IMR-90 (cell line): Measurements from ENCODE around the gene EPC2.

Experiments used
- BHLHE40 ChIP-seq: fragments of 150-350 bp; IDR thresholded peaks from 2 replicates; pipeline ENCODE4 v1.6.1; 2016; ENCODE audit warnings: mild to moderate bottlenecking, low read depth, low read length
- CEBPB ChIP-seq: IDR thresholded peaks from 2 replicates; pipeline ENCODE4 v1.6.1; 2012; ENCODE audit warnings: low read depth, low read length, improper control_type of control experiment
- CHD1 ChIP-seq: IDR thresholded peaks from 2 replicates; pipeline ENCODE4 v1.6.1; 2012; ENCODE audit warnings: low read depth, low read length, improper control_type of control experiment
- MAFK ChIP-seq: IDR thresholded peaks from 2 replicates; pipeline ENCODE4 v1.6.1; 2012; ENCODE audit warnings: low read depth, low read length, improper control_type of control experiment
- MAZ ChIP-seq: IDR thresholded peaks from 2 replicates; pipeline ENCODE4 v1.6.1; 2012; ENCODE audit warnings: low read depth, mild to moderate bottlenecking, low read length, improper control_type of control experiment, moderate library complexity, borderline replicate concordance
- MXI1 ChIP-seq: IDR thresholded peaks from 2 replicates; pipeline ENCODE4 v1.6.1; 2012; ENCODE audit warnings: low read depth, mild to moderate bottlenecking, low read length, moderate library complexity, borderline replicate concordance
- POLR2A ChIP-seq: IDR thresholded peaks from 2 replicates; pipeline ENCODE4 v1.6.1; 2012; ENCODE audit warnings: mild to moderate bottlenecking, low read depth, low read length
- RAD21 ChIP-seq: IDR thresholded peaks from 2 replicates; pipeline ENCODE4 v1.6.1; 2012; ENCODE audit warnings: low read length, improper control_type of control experiment
- RFX5 ChIP-seq: IDR thresholded peaks from 2 replicates; pipeline ENCODE4 v1.8.0; 2012; ENCODE audit warnings: low read depth, mild to moderate bottlenecking, low read length, moderate library complexity
- SMC3 ChIP-seq: fragments of 150-350 bp; IDR thresholded peaks from 2 replicates; pipeline ENCODE4 v1.6.1; 2016; ENCODE audit warnings: low read depth, mild to moderate bottlenecking, antibody characterized with exemption, low read length, moderate library complexity
- TF ChIP-seq, protein P1 (sequence below): conservative IDR thresholded peaks from 2 replicates; pipeline ENCODE4 v1.5.1; 2012; ENCODE audit warnings: mild to moderate bottlenecking, low read depth, low read length, improper control_type of control experiment
- TF ChIP-seq, protein P2 (sequence below): fragments of 150-350 bp; IDR thresholded peaks from 2 replicates; pipeline ENCODE4 v1.6.1; 2017; ENCODE audit warnings: mild to moderate bottlenecking, antibody characterized with exemption, low read length, low read depth
- TF ChIP-seq, protein P3 (sequence below): fragments of 150-350 bp; IDR thresholded peaks from 2 replicates; pipeline ENCODE4 v1.6.1; 2016; ENCODE audit warnings: low read depth, mild to moderate bottlenecking, low read length, moderate library complexity, borderline replicate concordance

DNA sequence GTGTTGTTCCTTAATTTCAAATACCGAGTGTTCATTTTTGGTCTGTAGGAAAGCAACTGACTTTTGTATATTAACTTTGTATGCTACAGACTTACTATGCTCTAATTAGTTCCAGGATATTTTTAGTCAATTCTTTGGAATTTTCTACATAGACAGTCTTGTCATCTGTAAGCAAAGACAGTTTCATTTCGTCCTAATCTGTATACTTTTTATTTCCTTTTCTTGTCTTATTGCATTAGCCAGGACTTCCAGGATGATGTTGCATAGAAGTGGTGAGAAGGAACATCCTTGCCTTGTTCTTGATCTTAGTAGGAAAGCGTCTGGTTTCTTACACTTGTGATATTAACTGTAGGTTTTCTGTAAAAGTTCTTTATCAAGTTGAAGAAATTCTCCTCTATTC, 56.5 kb downstream of the EPC2 start:
- TF ChIP-seq, protein P1, sequence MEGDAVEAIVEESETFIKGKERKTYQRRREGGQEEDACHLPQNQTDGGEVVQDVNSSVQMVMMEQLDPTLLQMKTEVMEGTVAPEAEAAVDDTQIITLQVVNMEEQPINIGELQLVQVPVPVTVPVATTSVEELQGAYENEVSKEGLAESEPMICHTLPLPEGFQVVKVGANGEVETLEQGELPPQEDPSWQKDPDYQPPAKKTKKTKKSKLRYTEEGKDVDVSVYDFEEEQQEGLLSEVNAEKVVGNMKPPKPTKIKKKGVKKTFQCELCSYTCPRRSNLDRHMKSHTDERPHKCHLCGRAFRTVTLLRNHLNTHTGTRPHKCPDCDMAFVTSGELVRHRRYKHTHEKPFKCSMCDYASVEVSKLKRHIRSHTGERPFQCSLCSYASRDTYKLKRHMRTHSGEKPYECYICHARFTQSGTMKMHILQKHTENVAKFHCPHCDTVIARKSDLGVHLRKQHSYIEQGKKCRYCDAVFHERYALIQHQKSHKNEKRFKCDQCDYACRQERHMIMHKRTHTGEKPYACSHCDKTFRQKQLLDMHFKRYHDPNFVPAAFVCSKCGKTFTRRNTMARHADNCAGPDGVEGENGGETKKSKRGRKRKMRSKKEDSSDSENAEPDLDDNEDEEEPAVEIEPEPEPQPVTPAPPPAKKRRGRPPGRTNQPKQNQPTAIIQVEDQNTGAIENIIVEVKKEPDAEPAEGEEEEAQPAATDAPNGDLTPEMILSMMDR, result no peak
- TF ChIP-seq SMC3, result no peak
- no peak for TF ChIP-seq RFX5
- no peak for TF ChIP-seq RAD21
- TF ChIP-seq POLR2A, result no peak
- TF ChIP-seq MXI1, result no peak
- TF ChIP-seq MAZ, result no peak
- no peak for TF ChIP-seq CEBPB
- TF ChIP-seq MAFK, result no peak
- TF ChIP-seq CHD1, result no peak
- TF ChIP-seq, protein P2, sequence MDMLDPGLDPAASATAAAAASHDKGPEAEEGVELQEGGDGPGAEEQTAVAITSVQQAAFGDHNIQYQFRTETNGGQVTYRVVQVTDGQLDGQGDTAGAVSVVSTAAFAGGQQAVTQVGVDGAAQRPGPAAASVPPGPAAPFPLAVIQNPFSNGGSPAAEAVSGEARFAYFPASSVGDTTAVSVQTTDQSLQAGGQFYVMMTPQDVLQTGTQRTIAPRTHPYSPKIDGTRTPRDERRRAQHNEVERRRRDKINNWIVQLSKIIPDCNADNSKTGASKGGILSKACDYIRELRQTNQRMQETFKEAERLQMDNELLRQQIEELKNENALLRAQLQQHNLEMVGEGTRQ, result no peak
- TF ChIP-seq, protein P3, sequence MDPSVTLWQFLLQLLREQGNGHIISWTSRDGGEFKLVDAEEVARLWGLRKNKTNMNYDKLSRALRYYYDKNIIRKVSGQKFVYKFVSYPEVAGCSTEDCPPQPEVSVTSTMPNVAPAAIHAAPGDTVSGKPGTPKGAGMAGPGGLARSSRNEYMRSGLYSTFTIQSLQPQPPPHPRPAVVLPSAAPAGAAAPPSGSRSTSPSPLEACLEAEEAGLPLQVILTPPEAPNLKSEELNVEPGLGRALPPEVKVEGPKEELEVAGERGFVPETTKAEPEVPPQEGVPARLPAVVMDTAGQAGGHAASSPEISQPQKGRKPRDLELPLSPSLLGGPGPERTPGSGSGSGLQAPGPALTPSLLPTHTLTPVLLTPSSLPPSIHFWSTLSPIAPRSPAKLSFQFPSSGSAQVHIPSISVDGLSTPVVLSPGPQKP, result no peak
- TF ChIP-seq BHLHE40, result no peak
